Adrenal gland (tissue), 12 donors: ENCODE results near the gene ANTXR2. TPM values are rescaled to one million over a fixed set of nuclear protein-coding genes. Genes with fewer than 3 reads are reported as not detected.

Source experiments
- DNase-seq, 7 donors: peaks; one replicate each; pipeline ENCODE4 v3.0.0-alpha.2; 2019 to 2020
- H3K27ac ChIP-seq, 5 donors: fragments of 200-600 bp; sonication (generic) in 4 of 5; 1 replicate in 3 of 5; 2 replicates in 2 of 5; pipeline versions ENCODE4 v1.5.1 to v1.8.0; 2016 to 2020; ENCODE audit warnings: mild to moderate bottlenecking in 1 of 5
- H3K27me3 ChIP-seq: fragments of 200-600 bp; 2 replicates; pipeline ENCODE4 v1.8.0; 2021
- H3K36me3 ChIP-seq, 2 donors: fragments of 200-600 bp; replicated peaks in 1 of 2; 1 replicate in 1 of 2; 2 replicates in 1 of 2; pipeline versions ENCODE4 v1.5.1 to v1.8.0; 2018 to 2022
- H3K4me1 ChIP-seq, 2 donors: fragments of 200-600 bp; replicated peaks in 1 of 2; 1 replicate in 1 of 2; 2 replicates in 1 of 2; pipeline versions ENCODE4 v1.5.1 to v1.8.0; 2018 to 2021
- H3K4me3 ChIP-seq, 4 donors: fragments of 200-600 bp; sonication (generic) in 3 of 4; one replicate each; pipeline ENCODE4 v1.5.1; 2016 to 2018
- H3K9me3 ChIP-seq, 3 donors: fragments of 200-600 bp; sonication (generic) in 1 of 3; replicated peaks in 1 of 3; 1 replicate in 2 of 3; 2 replicates in 1 of 3; pipeline versions ENCODE4 v1.5.1 to v1.8.0; 2016 to 2021
- POLR2A ChIP-seq, 2 donors: fragments of 450-650 bp; IDR thresholded peaks; one replicate each; pipeline ENCODE4 v1.6.1; 2017; ENCODE audit warnings: antibody characterized with exemption in 2 of 2, mild to moderate bottlenecking in 2 of 2, moderate library complexity in 1 of 2
- WGBS, 4 donors: extraction: QIAGEN DNeasy Blood & Tissue Kit in 2 of 4; methylation state at CpG; one replicate each; pipeline versions ENCODE4 v1.1.5 to v1.1.7; 2013 to 2017; 5-methylcytosine and 5-hydroxymethylcytosine counted together
- intact Hi-C, 2 donors: fragments of 100-400 bp; cut with DNase I; formaldehyde crosslinking; loops; one replicate each; pipeline versions ENCODE4 v1.14.1 to v1.15.0; 2022 to 2023
- polyA plus RNA-seq, 3 donors: library from polyadenylated mRNA; stranded (reverse); fragments of 200-250 nt in 2 of 3; fragments of 350-450 nt in 1 of 3; fragmentation: Illumina TruSeq in 1 of 3; extraction: RNeasy Lipid Tissue Mini Kit (QIAGEN cat#74804) in 1 of 3; gene quantifications; one replicate each; pipeline ENCODE4 v1.2.3, GENCODE V29; 2013 to 2014
- total RNA-seq, 9 donors: library from RNA; depleted of rRNA in 4 of 9; stranded (reverse); fragments of >200 nt in 4 of 9; fragments of 120-200 nt in 1 of 9; fragmentation: NEBNext Ultra II Directional in 1 of 9; extraction: Animal tissue kit (Norgen Biotek cat#: 25700) in 1 of 9; gene quantifications; one replicate each; pipeline versions ENCODE4 v1.1.0 to v1.2.4, GENCODE V29; 2013 to 2023
- TF ChIP-seq, protein P1 (sequence below), 6 experiments: fragments of 450-650 bp in 4 of 6; fragments of 200-600 bp in 2 of 6; sonication (generic) in 1 of 6; IDR thresholded peaks; 1 replicate in 5 of 6; 2 replicates in 1 of 6; pipeline versions ENCODE4 v1.5.1 to v1.8.0; 2016 to 2021; ENCODE audit warnings: antibody characterized with exemption in 6 of 6, mild to moderate bottlenecking in 2 of 6, moderate library complexity in 1 of 6
- donor health status: healthy with polysubstance abuse.
- donor health status: Bipolar disorder and iron deficiency.
- donor health status: DM: yes; HTN: yes; CAD: no.
- donor health status: DM: no; HTN: no; CAD: no.
- donor health status: DM: no; HTN: no; CAD: no.
- donor health status: DM: yes; HTN: yes; CAD: no.

ANTXR2 gene
- total and polyA plus RNA-seq, 12 donors = 8.4 to 96.6 (median 57.7) TPM

DNA sequence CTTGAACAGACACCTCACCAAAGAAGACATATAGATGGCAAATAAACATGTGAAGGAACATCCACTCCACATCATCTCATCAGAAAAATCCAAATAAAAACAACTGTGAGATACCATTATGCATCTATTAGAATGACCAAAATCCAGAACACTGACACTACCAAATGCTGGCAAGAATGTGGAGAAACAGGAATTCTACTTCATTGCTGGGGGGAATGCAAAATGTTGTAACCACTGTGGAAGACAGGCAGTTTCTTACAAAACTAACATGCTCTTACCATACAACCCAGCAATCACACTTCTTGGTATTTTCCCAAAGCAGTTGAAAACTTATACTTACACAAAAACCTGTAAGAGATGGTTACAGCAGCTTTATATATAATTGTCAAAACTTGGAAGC, 38.2 kb upstream of the ANTXR2 start:
- no peak for DNase-seq
- TF ChIP-seq, protein P1, sequence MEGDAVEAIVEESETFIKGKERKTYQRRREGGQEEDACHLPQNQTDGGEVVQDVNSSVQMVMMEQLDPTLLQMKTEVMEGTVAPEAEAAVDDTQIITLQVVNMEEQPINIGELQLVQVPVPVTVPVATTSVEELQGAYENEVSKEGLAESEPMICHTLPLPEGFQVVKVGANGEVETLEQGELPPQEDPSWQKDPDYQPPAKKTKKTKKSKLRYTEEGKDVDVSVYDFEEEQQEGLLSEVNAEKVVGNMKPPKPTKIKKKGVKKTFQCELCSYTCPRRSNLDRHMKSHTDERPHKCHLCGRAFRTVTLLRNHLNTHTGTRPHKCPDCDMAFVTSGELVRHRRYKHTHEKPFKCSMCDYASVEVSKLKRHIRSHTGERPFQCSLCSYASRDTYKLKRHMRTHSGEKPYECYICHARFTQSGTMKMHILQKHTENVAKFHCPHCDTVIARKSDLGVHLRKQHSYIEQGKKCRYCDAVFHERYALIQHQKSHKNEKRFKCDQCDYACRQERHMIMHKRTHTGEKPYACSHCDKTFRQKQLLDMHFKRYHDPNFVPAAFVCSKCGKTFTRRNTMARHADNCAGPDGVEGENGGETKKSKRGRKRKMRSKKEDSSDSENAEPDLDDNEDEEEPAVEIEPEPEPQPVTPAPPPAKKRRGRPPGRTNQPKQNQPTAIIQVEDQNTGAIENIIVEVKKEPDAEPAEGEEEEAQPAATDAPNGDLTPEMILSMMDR (IDR thresholded peaks at IDR 0.05) = no peak
- TF ChIP-seq POLR2A (IDR thresholded peaks at IDR 0.05) = no peak
- Histone ChIP-seq H3K36me3 (no peaks in the 10 kb centered on the region), H3K9me3 (peaks cover 0 to 16% (median 7%) of the 10 kb centered on the region in 3 donors), H3K27me3 (no peaks in the 10 kb centered on the region), H3K4me1 (no peaks in the 10 kb centered on the region), H3K4me3 (no peak overlapping the region), H3K27ac (no peak overlapping the region)
- intact Hi-C loops = no loop called here

DNA sequence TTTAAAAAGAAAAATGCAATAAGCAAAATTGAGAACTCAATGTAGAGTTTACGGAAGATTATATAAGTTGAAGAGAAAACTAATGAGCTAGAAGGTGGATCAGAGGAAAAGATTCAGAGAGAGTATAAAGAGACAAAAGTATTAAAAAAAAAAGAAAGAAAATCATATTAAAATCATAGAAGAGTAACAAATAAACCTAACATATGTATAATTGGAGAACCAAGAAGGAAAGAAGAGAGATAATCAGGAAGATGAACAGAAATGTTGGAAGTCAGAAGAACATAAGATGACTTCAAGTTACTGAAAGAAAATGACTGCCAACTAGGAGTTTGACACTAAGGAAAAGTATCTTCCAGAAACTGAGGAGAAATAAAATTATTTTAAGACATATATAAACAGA, 34.3 kb upstream of the ANTXR2 start:
- 96 to 100% (median 98%) methylated on average over 1 of the region's 1 CpG for WGBS, 4 donors
- Histone ChIP-seq H3K4me3 (no peak overlapping the region), H3K27ac (no peak overlapping the region), H3K9me3 (peaks cover 0 to 16% (median 7%) of the 10 kb centered on the region in 3 donors), H3K36me3 (no peaks in the 10 kb centered on the region), H3K4me1 (no peaks in the 10 kb centered on the region), H3K27me3 (no peaks in the 10 kb centered on the region)
- DNase-seq = no peak
- no peak for TF ChIP-seq POLR2A (IDR thresholded peaks at IDR 0.05)
- TF ChIP-seq, protein P1 (IDR thresholded peaks at IDR 0.05) = no peak
- intact Hi-C loops = no loop called here

DNA sequence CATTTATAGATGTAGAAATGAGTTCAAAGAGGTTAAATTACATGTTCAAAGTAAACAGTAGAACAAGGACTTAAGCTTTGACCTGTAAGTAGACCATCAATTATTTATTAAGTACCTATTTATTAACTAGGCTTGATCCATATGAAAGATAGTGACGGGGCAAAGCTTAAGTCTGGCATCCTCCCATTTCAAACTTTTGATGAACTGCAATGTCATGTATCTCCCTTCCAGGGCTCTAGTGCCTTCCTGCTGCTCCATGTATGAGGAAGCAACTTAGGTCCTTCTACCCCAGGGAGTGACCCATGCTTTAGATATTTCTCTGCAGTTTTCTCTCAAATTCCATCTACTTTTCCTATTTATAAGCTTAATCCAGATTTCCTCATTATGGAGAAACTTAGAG, 31.9 kb upstream of the ANTXR2 start:
- WGBS, 4 donors = 65 to 79% (median 71%) methylated on average over 1 of the region's 1 CpG
- intact Hi-C loops = no loop called here
- H3K27me3 ChIP-seq = no peaks in the 10 kb centered on the region

DNA sequence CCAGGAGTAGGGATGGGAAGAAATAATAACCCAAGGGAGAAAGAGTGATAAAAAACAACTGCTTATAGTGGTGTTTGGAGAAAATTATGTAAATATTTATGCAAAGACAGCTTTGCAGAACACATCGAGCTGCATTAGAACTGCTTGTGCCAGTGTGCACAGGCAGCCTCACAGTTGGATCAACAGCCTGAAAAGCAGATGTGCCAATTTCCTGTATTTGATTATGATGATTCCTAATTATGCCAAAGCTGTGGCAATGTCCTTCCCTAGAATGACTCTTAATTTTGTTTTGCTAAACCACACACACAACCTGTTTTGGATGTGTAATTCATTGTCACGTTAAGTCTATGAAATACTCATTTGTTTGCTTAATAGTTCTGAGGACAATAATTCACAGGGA, 30.6 kb upstream of the ANTXR2 start:
- no peak overlapping the region for H3K27ac ChIP-seq
- intact Hi-C loops = no loop called here
- H3K27me3 ChIP-seq = no peaks in the 10 kb centered on the region
- no peak for DNase-seq
- H3K9me3 ChIP-seq = peaks cover 0 to 16% (median 7%) of the 10 kb centered on the region in 3 donors
- no peaks in the 10 kb centered on the region for H3K36me3 ChIP-seq
- no peak overlapping the region for H3K4me3 ChIP-seq
- TF ChIP-seq, protein P1 (IDR thresholded peaks at IDR 0.05) = no peak
- no peak for TF ChIP-seq POLR2A (IDR thresholded peaks at IDR 0.05)
- 62 to 68% (median 66%) methylated on average over 2 of the region's 2 CpGs for WGBS, 4 donors
- H3K4me1 ChIP-seq = no peaks in the 10 kb centered on the region

More for the DNA sequence above, 31.9 kb upstream of the ANTXR2 start:
- Histone ChIP-seq H3K27ac (no peak overlapping the region), H3K36me3 (no peaks in the 10 kb centered on the region), H3K4me1 (no peaks in the 10 kb centered on the region), H3K4me3 (no peak overlapping the region), H3K9me3 (peaks cover 0 to 16% (median 7%) of the 10 kb centered on the region in 3 donors)
- TF ChIP-seq POLR2A (IDR thresholded peaks at IDR 0.05) = no peak
- TF ChIP-seq, protein P1 (IDR thresholded peaks at IDR 0.05) = no peak
- DNase-seq = no peak
